ENCODE measurements around the gene KRT10.
A peak's percentile ranks its signal among the peaks of the same experiment; 100 is the strongest.

The KRT10 gene

GRCh38 chr17:40799859-40800258 is 22.6 kb downstream of the KRT10 start, which contains the start of gene KRT28:
Gene KRT28, minus strand, starts transcription at chr17:40799959. Its CDS starts 66 bp downstream, at chr17:40799893.
- no peak for DNase-seq (ENCODE audit: low spot score)
- Histone ChIP-seq H2AK5ac (ENCODE audit: low read depth, low read length) (no peak within 1 kb of the TSS), H2AFZ (ENCODE audit: low read length) (no peak within 1 kb of the TSS), H3K27me3 (ENCODE audit: control insufficient read depth in 3 of 3, insufficient read depth in 3 of 3, low read depth in 1 of 3, low read length in 3 of 3) (peaks cover 0 to 52% (median 4%) of the 10 kb centered on the region in 3 experiments), H4K8ac (ENCODE audit: low read depth, low read length) (no peak within 1 kb of the TSS), H3K79me1 (ENCODE audit: low read depth, low read length) (no peaks in the 10 kb centered on the region), H3K36me3 (replicated peaks in 1 of 2; ENCODE audit: control insufficient read depth in 2 of 2, insufficient read depth in 2 of 2, low read length in 2 of 2) (no peaks in the 10 kb centered on the region), H3K4me3 (ENCODE audit: low read length in 2 of 2) (no peak within 1 kb of the TSS), H3K9me3 (replicated peaks in 1 of 2; ENCODE audit: control insufficient read depth in 2 of 2, insufficient read depth in 1 of 2, low read depth in 1 of 2, low read length in 2 of 2) (no peaks in the 10 kb centered on the region), H2BK5ac (ENCODE audit: low read length) (no peak within 1 kb of the TSS), H3K4me1 (ENCODE audit: control insufficient read depth in 2 of 2, insufficient read depth in 1 of 2, low read depth in 1 of 2, low read length in 2 of 2) (no peaks in the 10 kb centered on the region), H3K18ac (ENCODE audit: low read length) (no peak within 1 kb of the TSS), H3K27ac (replicated peaks; ENCODE audit: low read length) (no peak within 1 kb of the TSS), H2BK12ac (ENCODE audit: low read length) (no peak within 1 kb of the TSS), H3K23ac (ENCODE audit: low read depth, low read length, poor library complexity) (no peak within 1 kb of the TSS), H2BK120ac (ENCODE audit: low read depth, low read length) (no peak within 1 kb of the TSS), H3K4me2 (ENCODE audit: insufficient read depth, low read length, poor library complexity, severe bottlenecking) (no peak within 1 kb of the TSS), H3K14ac (ENCODE audit: low read length) (no peak within 1 kb of the TSS), H4K91ac (ENCODE audit: low read depth, low read length, poor library complexity) (no peak within 1 kb of the TSS), H2BK15ac (ENCODE audit: low read length) (no peak within 1 kb of the TSS), H3K4ac (ENCODE audit: low read length) (no peak within 1 kb of the TSS), H3K9ac (ENCODE audit: low read depth, low read length, poor library complexity) (no peak within 1 kb of the TSS)
- no CpG with 5 or more reads among the region's 3 CpGs for WGBS, 2 donors (ENCODE audit: extremely low coverage in 2 of 2, insufficient read length in 2 of 2, insufficient replicate concordance in 1 of 2)

DNA sequence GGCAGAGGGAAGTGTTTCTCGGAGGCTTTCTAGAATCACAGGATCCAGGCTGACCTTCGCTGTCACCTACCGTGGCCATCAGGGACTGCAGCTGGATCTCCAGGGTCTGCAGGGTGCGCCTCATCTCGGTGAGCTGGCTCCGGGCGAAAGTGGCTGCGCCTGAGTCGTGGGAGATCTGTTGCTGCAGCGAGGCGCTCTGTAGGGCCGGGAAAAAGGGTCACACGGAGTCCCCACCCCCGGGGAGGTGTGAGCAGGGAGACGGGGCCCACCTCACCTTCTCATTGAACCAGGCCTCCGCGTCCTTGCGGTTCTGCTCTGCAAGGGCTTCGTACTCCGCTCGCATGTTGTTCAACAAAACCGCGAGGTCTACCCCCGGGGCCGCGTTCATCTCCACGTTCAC is 25.6 kb downstream of the KRT10 start:
- DNase-seq (ENCODE audit: low spot score) = no peak
- Histone ChIP-seq H3K4ac (ENCODE audit: low read length) (no peak overlapping the region), H3K18ac (ENCODE audit: low read length) (peak overlapping the region; percentile 27), H2BK5ac (ENCODE audit: low read length) (no peak overlapping the region), H3K4me3 (ENCODE audit: low read length in 2 of 2) (no peak overlapping the region), H2AFZ (ENCODE audit: low read length) (peak overlapping the region; percentile 8), H4K8ac (ENCODE audit: low read depth, low read length) (no peak overlapping the region), H2BK12ac (ENCODE audit: low read length) (no peak overlapping the region), H2BK120ac (ENCODE audit: low read depth, low read length) (no peak overlapping the region), H3K36me3 (replicated peaks in 1 of 2; ENCODE audit: control insufficient read depth in 2 of 2, insufficient read depth in 2 of 2, low read length in 2 of 2) (no peaks in the 10 kb centered on the region), H3K9me3 (replicated peaks in 1 of 2; ENCODE audit: control insufficient read depth in 2 of 2, insufficient read depth in 1 of 2, low read depth in 1 of 2, low read length in 2 of 2) (no peaks in the 10 kb centered on the region), H3K79me1 (ENCODE audit: low read depth, low read length) (no peaks in the 10 kb centered on the region), H3K27ac (replicated peaks; ENCODE audit: low read length) (no peak overlapping the region), H3K9ac (ENCODE audit: low read depth, low read length, poor library complexity) (no peak overlapping the region), H2BK15ac (ENCODE audit: low read length) (no peak overlapping the region), H3K14ac (ENCODE audit: low read length) (peak overlapping the region; percentile 79), H4K91ac (ENCODE audit: low read depth, low read length, poor library complexity) (no peak overlapping the region), H3K4me1 (ENCODE audit: control insufficient read depth in 2 of 2, insufficient read depth in 1 of 2, low read depth in 1 of 2, low read length in 2 of 2) (no peaks in the 10 kb centered on the region), H3K27me3 (ENCODE audit: control insufficient read depth in 3 of 3, insufficient read depth in 3 of 3, low read depth in 1 of 3, low read length in 3 of 3) (peaks cover 0 to 70% (median 2%) of the 10 kb centered on the region in 3 experiments), H3K4me2 (ENCODE audit: insufficient read depth, low read length, poor library complexity, severe bottlenecking) (no peak overlapping the region), H3K23ac (ENCODE audit: low read depth, low read length, poor library complexity) (no peak overlapping the region), H2AK5ac (ENCODE audit: low read depth, low read length) (peak overlapping the region; percentile 58)
- no CpG with 5 or more reads among the region's 27 CpGs for WGBS, 2 donors (ENCODE audit: extremely low coverage in 2 of 2, insufficient read length in 2 of 2, insufficient replicate concordance in 1 of 2)

- no peak overlapping the region for H3K23ac ChIP-seq (ENCODE audit: low read depth, low read length, poor library complexity)
- H2BK120ac ChIP-seq (ENCODE audit: low read depth, low read length) = no peak overlapping the region
- no peak overlapping the region for H2AFZ ChIP-seq (ENCODE audit: low read length)
- no peak overlapping the region for H3K4me2 ChIP-seq (ENCODE audit: insufficient read depth, low read length, poor library complexity, severe bottlenecking)
- WGBS, 2 donors (ENCODE audit: extremely low coverage in 2 of 2, insufficient read length in 2 of 2, insufficient replicate concordance in 1 of 2) = no CpG with 5 or more reads among the region's 10 CpGs
- no peaks in the 10 kb centered on the region for H3K4me1 ChIP-seq (ENCODE audit: control insufficient read depth in 2 of 2, insufficient read depth in 1 of 2, low read depth in 1 of 2, low read length in 2 of 2)
- H4K8ac ChIP-seq (ENCODE audit: low read depth, low read length) = no peak overlapping the region
- peaks cover 0 to 57% (median 0%) of the 10 kb centered on the region in 3 experiments for H3K27me3 ChIP-seq (ENCODE audit: control insufficient read depth in 3 of 3, insufficient read depth in 3 of 3, low read depth in 1 of 3, low read length in 3 of 3)
- no peak overlapping the region for H3K9ac ChIP-seq (ENCODE audit: low read depth, low read length, poor library complexity)
- H4K91ac ChIP-seq (ENCODE audit: low read depth, low read length, poor library complexity) = no peak overlapping the region
- no peaks in the 10 kb centered on the region for H3K9me3 ChIP-seq (replicated peaks in 1 of 2; ENCODE audit: control insufficient read depth in 2 of 2, insufficient read depth in 1 of 2, low read depth in 1 of 2, low read length in 2 of 2)
- DNase-seq (ENCODE audit: low spot score) = no peak
- H3K18ac ChIP-seq (ENCODE audit: low read length) = no peak overlapping the region
- H3K79me1 ChIP-seq (ENCODE audit: low read depth, low read length) = no peaks in the 10 kb centered on the region
- no peak overlapping the region for H3K14ac ChIP-seq (ENCODE audit: low read length)
- no peak overlapping the region for H2BK5ac ChIP-seq (ENCODE audit: low read length)
- H2AK5ac ChIP-seq (ENCODE audit: low read depth, low read length) = no peak overlapping the region
- no peak overlapping the region for H3K4me3 ChIP-seq (ENCODE audit: low read length in 2 of 2)
- H3K4ac ChIP-seq (ENCODE audit: low read length) = no peak overlapping the region
- no peak overlapping the region for H3K27ac ChIP-seq (replicated peaks; ENCODE audit: low read length)
- H2BK15ac ChIP-seq (ENCODE audit: low read length) = no peak overlapping the region
- no peak overlapping the region for H2BK12ac ChIP-seq (ENCODE audit: low read length)
- H3K36me3 ChIP-seq (replicated peaks in 1 of 2; ENCODE audit: control insufficient read depth in 2 of 2, insufficient read depth in 2 of 2, low read length in 2 of 2) = no peaks in the 10 kb centered on the region
Observed at GRCh38 chr17:40795019-40795667, 27.3 kb downstream of the KRT10 start.

GRCh38 chr17:40794466-40794865 is 27.9 kb downstream of the KRT10 start:
- Histone ChIP-seq H3K4me2 (ENCODE audit: insufficient read depth, low read length, poor library complexity, severe bottlenecking) (no peak overlapping the region), H2BK120ac (ENCODE audit: low read depth, low read length) (no peak overlapping the region), H2BK12ac (ENCODE audit: low read length) (no peak overlapping the region), H4K91ac (ENCODE audit: low read depth, low read length, poor library complexity) (no peak overlapping the region), H2AFZ (ENCODE audit: low read length) (no peak overlapping the region), H2BK15ac (ENCODE audit: low read length) (no peak overlapping the region), H3K27ac (replicated peaks; ENCODE audit: low read length) (no peak overlapping the region), H3K79me1 (ENCODE audit: low read depth, low read length) (no peaks in the 10 kb centered on the region), H3K14ac (ENCODE audit: low read length) (no peak overlapping the region), H3K4me1 (ENCODE audit: control insufficient read depth in 2 of 2, insufficient read depth in 1 of 2, low read depth in 1 of 2, low read length in 2 of 2) (no peaks in the 10 kb centered on the region), H3K23ac (ENCODE audit: low read depth, low read length, poor library complexity) (no peak overlapping the region), H4K8ac (ENCODE audit: low read depth, low read length) (no peak overlapping the region), H3K18ac (ENCODE audit: low read length) (no peak overlapping the region), H3K4ac (ENCODE audit: low read length) (no peak overlapping the region), H3K36me3 (replicated peaks in 1 of 2; ENCODE audit: control insufficient read depth in 2 of 2, insufficient read depth in 2 of 2, low read length in 2 of 2) (no peaks in the 10 kb centered on the region), H2AK5ac (ENCODE audit: low read depth, low read length) (no peak overlapping the region), H3K9ac (ENCODE audit: low read depth, low read length, poor library complexity) (no peak overlapping the region), H2BK5ac (ENCODE audit: low read length) (no peak overlapping the region), H3K27me3 (ENCODE audit: control insufficient read depth in 3 of 3, insufficient read depth in 3 of 3, low read depth in 1 of 3, low read length in 3 of 3) (peaks cover 0 to 54% (median 0%) of the 10 kb centered on the region in 3 experiments), H3K9me3 (replicated peaks in 1 of 2; ENCODE audit: control insufficient read depth in 2 of 2, insufficient read depth in 1 of 2, low read depth in 1 of 2, low read length in 2 of 2) (no peaks in the 10 kb centered on the region), H3K4me3 (ENCODE audit: low read length in 2 of 2) (no peak overlapping the region)
- DNase-seq (ENCODE audit: low spot score) = no peak
- WGBS, 2 donors (ENCODE audit: extremely low coverage in 2 of 2, insufficient read length in 2 of 2, insufficient replicate concordance in 1 of 2) = no CpG with 5 or more reads among the region's 2 CpGs

All from neuronal stem cell (in vitro differentiated cells).